Measurements from ENCODE around the gene INHBB. TPM values are rescaled to one million over a fixed set of nuclear protein-coding genes. Genes with fewer than 3 reads are reported as not detected.

The INHBB gene
- total and polyA plus RNA-seq, 2 of the 4 experiments (the other 2 are of a cell fraction) = 0.18 to 0.92 TPM

DNA sequence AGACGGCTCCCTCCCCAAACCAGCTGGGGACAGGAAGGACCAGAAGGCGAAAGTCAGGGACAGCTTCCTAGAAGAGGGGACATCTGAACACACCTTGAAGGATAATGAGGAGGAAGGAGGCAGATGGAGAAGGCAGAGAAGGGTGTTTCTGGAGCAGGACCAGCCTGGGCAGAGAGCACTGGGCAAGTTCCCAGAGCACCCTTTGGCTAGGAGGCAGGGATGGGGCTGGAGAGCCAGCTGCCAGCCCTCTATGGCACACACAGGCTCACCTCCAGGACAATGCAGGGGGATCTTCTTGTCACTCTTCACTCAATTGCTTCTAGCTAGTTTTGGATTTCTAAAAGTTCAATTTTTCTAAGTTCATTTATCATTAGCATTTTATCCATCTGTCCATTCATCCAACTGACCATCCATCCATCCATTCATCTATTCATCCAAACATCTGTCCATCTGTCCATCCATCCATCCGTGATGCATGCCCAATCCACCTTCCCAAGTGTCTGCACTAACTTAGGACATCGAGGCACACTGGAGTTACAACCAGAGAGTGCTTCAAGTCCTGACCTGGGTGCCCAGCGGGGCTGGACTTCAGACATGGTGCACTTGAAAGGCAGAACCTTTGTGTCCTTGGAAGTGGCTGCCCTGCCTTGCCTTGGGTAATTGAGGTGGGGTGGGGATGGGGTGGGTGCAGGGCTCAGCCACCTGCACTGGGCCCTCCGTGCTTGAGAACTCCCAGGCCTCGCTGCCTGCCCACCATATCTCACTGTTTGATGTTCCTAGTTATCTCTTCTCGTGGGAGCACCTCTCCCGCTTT, 42.5 kb downstream of the INHBB start:
- no peak for ATAC-seq (ENCODE audit: low read depth)
- Histone ChIP-seq H2BK15ac (ENCODE audit: low read depth, low read length) (no peak overlapping the region), H2AK9ac (replicated peaks; ENCODE audit: low read depth, low read length, poor library complexity) (no peak overlapping the region), H4K8ac (ENCODE audit: low read depth in 2 of 2, low read length in 2 of 2) (no peak overlapping the region), H3K18ac (ENCODE audit: low read depth, low read length) (no peak overlapping the region), H3K4ac (ENCODE audit: low read depth, low read length) (no peak overlapping the region), H2AFZ (replicated peaks; ENCODE audit: low read length, poor library complexity) (no peak overlapping the region), H3K4me2 (ENCODE audit: low read depth, low read length) (no peak overlapping the region), H2AK5ac (ENCODE audit: low read depth, low read length) (no peak overlapping the region), H3K79me1 (ENCODE audit: low read depth in 1 of 2, low read length in 2 of 2) (no peaks in the 10 kb centered on the region), H4K20me1 (ENCODE audit: insufficient read depth, low read length) (no peaks in the 10 kb centered on the region), H3K4me1 (ENCODE audit: control insufficient read depth, insufficient read depth, low read length) (no peaks in the 10 kb centered on the region), H3K4me3 (ENCODE audit: insufficient read depth, low read depth, low read length) (no peak overlapping the region), H4K91ac (ENCODE audit: insufficient read depth, low read depth, low read length) (no peak overlapping the region), H3K9ac (ENCODE audit: low read depth, low read length) (no peak overlapping the region), H3K14ac (replicated peaks; ENCODE audit: low read depth, low read length) (no peak overlapping the region), H3K23ac (ENCODE audit: low read depth, low read length) (no peak overlapping the region), H3K27me3 (ENCODE audit: control insufficient read depth, insufficient read depth, low read length) (peaks cover 64% of the 10 kb centered on the region), H3K27ac (ENCODE audit: insufficient read depth, low read length) (no peak overlapping the region), H4K5ac (ENCODE audit: low read depth, low read length) (no peak overlapping the region), H2BK5ac (ENCODE audit: low read depth, low read length, poor library complexity, severe bottlenecking) (no peak overlapping the region), H2BK20ac (ENCODE audit: low read depth, low read length) (no peak overlapping the region), H3K56ac (ENCODE audit: extremely low read depth, insufficient read depth, low read length) (no peak overlapping the region), H3K9me1 (ENCODE audit: insufficient read depth, low read length) (no peaks in the 10 kb centered on the region), H3K9me3 (ENCODE audit: control insufficient read depth, insufficient read depth, low read length) (peaks cover 4% of the 10 kb centered on the region), H2BK120ac (ENCODE audit: low read depth, low read length) (no peak overlapping the region), H3K36me3 (ENCODE audit: control insufficient read depth, insufficient read depth, low read length) (no peaks in the 10 kb centered on the region)
- no peak for DNase-seq
- dilution Hi-C loops (cut with HindIII; ENCODE audit: low sequenced_read_pairs, unreplicated experiment) = no loop called here
- ChIA-PET POLR2A (ENCODE audit: unreplicated experiment) (no interaction called here), CTCF (no interaction called here)
- in situ Hi-C loops (cut with MboI; ENCODE audit: low sequenced_read_pairs) = no loop called here
- 25% methylated on average over 4 of the region's 9 CpGs; no CpG with 5 or more reads in 1 of the 2 experiments for WGBS, 2 experiments (ENCODE audit: extremely low coverage in 2 of 2, insufficient read length in 1 of 2)
- TF ChIP-seq POLR2A (IDR thresholded peaks at IDR 0.05; ENCODE audit: low read depth, low read length) (no peak), BHLHE40 (IDR thresholded peaks at IDR 0.05; ENCODE audit: low read depth, low read length) (no peak), MAFK (IDR thresholded peaks at IDR 0.05; ENCODE audit: low read depth, low read length) (no peak), CHD1 (IDR thresholded peaks at IDR 0.05; ENCODE audit: low read depth, low read length) (no peak), SMC3 (IDR thresholded peaks at IDR 0.05; ENCODE audit: low read depth, low read length) (no peak), CEBPB (IDR thresholded peaks at IDR 0.05; ENCODE audit: low read depth, low read length) (no peak), RCOR1 (IDR thresholded peaks at IDR 0.05; ENCODE audit: insufficient replicate concordance, low read length) (no peak), MAZ (IDR thresholded peaks at IDR 0.05; ENCODE audit: borderline replicate concordance, low read depth, low read length) (no peak)
- TF ChIP-seq, protein P1, sequence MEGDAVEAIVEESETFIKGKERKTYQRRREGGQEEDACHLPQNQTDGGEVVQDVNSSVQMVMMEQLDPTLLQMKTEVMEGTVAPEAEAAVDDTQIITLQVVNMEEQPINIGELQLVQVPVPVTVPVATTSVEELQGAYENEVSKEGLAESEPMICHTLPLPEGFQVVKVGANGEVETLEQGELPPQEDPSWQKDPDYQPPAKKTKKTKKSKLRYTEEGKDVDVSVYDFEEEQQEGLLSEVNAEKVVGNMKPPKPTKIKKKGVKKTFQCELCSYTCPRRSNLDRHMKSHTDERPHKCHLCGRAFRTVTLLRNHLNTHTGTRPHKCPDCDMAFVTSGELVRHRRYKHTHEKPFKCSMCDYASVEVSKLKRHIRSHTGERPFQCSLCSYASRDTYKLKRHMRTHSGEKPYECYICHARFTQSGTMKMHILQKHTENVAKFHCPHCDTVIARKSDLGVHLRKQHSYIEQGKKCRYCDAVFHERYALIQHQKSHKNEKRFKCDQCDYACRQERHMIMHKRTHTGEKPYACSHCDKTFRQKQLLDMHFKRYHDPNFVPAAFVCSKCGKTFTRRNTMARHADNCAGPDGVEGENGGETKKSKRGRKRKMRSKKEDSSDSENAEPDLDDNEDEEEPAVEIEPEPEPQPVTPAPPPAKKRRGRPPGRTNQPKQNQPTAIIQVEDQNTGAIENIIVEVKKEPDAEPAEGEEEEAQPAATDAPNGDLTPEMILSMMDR (conservative IDR thresholded peaks at IDR 0.05; ENCODE audit: low read depth, low read length) = no peak
- TF ChIP-seq, protein P2, sequence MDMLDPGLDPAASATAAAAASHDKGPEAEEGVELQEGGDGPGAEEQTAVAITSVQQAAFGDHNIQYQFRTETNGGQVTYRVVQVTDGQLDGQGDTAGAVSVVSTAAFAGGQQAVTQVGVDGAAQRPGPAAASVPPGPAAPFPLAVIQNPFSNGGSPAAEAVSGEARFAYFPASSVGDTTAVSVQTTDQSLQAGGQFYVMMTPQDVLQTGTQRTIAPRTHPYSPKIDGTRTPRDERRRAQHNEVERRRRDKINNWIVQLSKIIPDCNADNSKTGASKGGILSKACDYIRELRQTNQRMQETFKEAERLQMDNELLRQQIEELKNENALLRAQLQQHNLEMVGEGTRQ (IDR thresholded peaks at IDR 0.05; ENCODE audit: low read depth, low read length) = no peak
- TF ChIP-seq, protein P3, sequence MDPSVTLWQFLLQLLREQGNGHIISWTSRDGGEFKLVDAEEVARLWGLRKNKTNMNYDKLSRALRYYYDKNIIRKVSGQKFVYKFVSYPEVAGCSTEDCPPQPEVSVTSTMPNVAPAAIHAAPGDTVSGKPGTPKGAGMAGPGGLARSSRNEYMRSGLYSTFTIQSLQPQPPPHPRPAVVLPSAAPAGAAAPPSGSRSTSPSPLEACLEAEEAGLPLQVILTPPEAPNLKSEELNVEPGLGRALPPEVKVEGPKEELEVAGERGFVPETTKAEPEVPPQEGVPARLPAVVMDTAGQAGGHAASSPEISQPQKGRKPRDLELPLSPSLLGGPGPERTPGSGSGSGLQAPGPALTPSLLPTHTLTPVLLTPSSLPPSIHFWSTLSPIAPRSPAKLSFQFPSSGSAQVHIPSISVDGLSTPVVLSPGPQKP (IDR thresholded peaks at IDR 0.05; ENCODE audit: borderline replicate concordance, low read depth, low read length) = no peak
- BruUV-seq (replicated peaks) = no TSS peak
- intact Hi-C loops (cut with micrococcal nuclease) = no loop called here

Data from IMR-90 (cell line).